Activated CD4-positive, alpha-beta T cell treated with anti-CD3 and anti-CD28 coated beads for 1 hour (primary cell): Measurements from ENCODE around the gene INTS3.
"Not testable (repeated sequence)": the region's sequence is repeated elsewhere in the genome, so short reads cannot be mapped to it uniquely, and the experiment has no call there.

Experiments used
- DNase-seq: peaks from one replicate; pipeline ENCODE4 v3.0.0-alpha.2; 2020

INTS3 gene

GRCh38 chr1:153779781-153780541 is 52.1 kb downstream of the INTS3 start:
- DNase-seq = no peak

DNA sequence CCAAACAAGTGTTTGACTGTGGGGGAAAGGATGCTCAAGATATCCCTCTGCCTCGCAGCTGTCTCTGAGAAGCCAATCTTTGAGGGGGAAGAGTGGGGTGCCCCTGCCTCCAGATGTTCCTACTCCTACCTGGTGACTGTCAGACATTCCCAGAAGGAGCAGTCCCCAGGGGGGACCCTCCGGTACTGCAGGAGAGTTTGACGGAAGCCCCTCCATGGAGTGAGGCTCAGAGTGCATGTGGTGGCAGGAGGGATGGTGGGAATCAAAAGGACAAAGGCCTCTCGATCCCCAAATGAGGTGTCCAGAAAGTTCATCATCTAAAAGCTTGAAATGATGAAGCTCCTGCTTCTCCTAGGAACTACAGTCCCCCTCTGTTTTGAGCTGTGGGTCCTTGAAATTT is 52.7 kb downstream of the INTS3 start:
- no peak for DNase-seq

- not testable (repeated sequence) for DNase-seq
These were observed 54.8 kb downstream of the INTS3 start for GRCh38 chr1:153782648-153783047.

DNA sequence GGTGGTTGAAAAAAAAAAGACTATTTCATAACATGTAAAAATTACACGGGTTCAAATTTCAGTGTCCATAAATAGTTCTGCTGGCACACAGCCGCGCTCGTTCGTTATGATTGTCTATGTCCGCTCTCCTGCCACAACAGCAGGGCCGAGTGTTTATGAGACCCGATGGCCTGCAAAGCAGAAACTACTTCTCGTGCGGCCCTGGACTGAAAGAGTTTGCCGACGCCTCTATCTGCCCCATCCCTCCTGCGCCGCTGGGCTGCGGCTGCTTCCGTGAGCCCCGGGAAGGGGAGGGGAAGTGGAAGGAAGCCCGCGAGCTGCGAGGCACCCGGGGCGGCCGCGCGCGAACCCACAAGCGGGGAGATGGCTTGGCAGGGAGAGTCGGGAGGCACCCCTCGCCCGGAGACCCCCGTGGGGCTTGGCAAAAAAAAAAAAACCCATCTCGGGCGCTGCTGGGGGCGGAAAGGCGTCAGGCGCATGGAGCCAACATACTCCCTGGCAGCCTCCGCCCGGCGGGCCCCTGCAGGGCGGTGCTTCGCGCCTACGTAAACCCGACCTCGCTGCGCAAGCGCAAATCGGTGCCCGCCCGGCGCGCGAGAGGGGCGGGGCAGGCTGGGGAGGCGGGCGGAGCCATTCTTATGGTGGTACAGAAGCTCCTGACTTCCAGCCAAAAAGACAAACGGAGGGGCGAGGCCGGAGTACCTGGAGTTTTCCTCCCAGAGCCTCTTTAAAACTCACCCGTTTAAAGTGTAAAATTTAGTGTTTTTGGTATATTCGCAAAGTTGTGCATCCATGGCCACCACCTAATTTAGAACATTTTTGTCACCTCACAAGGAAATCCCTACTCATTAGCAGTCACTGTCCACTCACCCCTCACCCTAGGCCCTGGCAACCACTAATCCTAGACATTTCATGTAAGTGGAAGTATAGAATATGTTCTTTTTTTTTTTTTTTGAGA is 55.7 kb downstream of the INTS3 start:
- DNase-seq = peak; percentile 87

DNA sequence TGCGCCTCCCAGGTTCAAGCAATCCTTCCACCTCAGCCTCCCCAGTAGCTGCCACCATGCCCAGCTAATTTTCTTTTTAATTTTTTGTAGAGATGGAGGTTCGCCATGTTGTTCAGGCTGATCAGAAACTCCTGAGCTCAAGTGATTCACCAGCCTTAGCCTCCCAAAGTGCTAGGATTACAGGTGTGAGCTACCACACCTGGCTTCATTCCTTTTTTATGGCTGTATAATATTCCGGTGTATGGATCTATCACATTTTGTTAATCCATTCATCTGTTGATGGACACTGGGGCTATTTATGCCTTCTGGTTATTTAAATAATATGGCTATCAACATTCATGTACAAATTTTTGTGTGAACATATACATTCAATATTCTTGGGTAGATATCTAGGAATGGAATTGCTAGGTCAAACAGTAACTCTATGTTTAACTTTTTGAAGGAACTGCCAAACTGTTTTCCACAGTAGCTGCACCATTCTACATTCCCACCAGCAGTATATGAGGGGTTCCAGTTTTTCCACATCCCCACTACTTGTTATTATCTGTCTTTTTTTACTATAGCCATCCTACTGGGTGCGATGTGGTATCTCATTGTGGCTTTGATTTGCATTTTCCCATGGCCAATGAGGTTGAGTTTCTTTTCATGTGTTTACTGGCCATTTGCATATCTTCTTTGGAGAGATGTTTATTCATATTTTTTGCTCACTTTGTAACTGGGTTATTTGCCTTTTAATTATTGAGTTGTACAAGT is 58.4 kb downstream of the INTS3 start:
- DNase-seq = no peak

DNA sequence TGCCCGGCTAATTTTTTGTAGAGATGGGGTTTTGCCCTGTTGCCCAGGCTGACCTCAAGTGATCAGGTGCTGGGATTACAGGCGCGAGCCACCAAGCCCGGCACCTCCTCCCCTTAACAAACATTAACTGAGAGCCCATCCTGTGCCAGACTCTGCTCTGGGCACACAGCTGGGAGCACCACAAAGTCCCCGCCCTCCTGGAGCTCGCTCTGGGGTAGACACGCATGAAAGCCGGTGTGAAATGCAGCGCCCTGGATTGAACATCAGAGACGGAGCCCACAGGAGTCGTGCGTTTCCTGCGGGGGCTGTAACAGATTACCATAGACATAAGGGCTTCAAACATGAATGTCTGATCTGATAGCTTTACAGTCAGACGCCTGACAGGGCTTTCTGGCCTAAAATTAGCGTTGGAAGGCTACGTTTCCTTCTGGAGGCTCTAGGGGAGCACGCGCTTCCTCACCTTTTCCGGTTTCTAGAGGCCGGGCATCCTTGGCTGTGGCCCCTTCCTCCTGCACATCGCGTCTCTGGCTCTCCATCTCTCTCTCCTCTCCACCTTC is 61.7 kb downstream of the INTS3 start:
- no peak for DNase-seq

DNA sequence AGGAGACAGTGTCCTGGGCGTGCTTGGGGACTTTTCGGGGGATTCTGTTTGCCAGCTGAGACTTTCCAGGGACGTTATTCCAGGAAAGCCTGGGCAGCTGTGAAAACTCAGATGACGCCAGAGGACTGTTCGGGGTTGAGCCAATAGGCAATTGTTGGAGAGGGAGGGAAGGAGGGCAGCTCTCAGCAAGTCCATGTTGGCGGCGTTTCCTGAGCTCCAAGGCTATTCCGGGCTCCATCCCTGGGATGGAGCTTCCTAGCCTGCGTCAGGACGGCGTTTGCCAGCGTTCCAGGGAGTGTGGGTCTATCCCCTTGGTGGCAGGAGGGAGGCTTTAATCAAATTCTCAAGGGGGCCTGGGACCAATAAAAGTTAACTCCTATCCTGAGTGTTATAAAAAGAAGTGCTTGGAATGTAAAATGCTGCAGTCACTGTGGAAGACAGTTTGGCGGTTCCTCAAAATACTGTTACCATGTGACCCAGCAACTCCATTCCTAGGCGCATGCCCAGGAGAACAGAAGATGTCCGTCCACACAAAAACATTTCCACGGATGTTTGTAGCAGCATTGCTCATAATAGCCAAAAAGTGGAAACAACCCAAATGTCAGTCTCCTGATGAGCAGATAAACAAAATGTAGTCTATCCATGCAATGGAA is 62.6 kb downstream of the INTS3 start:
- no peak for DNase-seq

- no peak for DNase-seq
These were observed 63.3 kb downstream of the INTS3 start for GRCh38 chr1:153790966-153791647.

DNA sequence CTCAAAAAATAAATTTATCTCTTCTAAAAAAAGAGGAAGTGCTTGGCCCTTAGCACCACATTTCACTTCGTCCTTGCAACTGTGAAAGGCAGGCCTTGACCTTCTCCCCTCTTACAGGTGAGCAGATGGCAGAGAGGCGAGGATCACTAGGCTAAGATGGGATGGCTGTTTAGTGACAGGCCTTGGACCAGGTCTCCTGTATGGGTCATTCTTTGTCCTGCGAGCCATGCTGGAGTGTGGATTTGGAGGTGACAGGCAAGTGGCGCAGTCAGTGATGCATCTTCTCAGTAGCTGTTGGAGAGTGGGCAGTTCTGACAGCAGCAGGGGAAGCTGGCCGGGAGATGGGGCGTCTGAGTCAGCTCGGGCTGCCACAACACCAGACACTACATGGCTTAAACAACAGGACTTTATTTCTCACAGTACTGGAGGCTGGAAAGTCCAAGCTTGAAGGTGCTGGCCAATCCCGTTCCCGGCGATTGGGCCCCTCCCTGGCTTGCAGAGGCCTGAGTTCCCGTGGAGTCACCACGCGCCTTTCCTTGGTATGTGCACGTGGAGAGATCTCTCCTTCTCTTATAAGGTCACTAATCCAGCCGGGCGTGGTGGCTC is 63.9 kb downstream of the INTS3 start:
- DNase-seq = no peak

- no peak for DNase-seq
These were observed 64.8 kb downstream of the INTS3 start for GRCh38 chr1:153792631-153793041.

DNA sequence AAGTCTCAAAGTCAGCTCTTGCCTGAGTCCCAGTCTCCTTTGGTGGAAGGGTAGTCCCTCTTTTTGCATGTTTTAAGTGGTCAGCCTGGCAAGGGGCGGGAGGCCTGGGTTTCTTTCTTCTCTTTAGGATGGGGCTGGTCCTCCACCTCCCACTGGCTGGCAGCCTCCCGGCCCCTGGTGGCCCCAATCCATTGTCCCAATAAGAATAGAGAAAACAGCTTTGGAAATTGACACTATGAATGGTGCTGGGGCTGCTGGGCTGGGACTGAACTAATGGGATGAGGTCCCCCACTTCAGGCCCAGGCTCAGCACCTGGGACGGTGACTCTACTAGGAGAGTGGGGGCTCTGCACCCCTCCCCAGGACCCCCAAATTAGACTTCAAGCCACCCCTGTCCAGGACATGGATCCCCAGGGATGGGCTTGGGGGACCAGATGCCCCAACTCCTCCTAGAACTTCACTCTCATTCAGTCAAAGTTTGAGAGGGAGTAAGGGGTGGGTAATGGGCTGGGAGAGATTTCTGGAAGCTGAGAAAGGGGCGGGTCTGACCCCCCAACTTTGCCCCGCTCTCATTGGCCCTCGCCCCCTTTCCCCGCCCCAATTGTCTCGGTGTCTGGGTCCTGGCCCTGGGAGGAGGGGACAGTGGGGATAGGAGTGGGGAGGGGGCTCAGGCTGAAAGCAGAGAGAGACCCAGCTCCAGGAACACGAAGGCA is 65.6 kb downstream of the INTS3 start:
- DNase-seq = no peak

DNA sequence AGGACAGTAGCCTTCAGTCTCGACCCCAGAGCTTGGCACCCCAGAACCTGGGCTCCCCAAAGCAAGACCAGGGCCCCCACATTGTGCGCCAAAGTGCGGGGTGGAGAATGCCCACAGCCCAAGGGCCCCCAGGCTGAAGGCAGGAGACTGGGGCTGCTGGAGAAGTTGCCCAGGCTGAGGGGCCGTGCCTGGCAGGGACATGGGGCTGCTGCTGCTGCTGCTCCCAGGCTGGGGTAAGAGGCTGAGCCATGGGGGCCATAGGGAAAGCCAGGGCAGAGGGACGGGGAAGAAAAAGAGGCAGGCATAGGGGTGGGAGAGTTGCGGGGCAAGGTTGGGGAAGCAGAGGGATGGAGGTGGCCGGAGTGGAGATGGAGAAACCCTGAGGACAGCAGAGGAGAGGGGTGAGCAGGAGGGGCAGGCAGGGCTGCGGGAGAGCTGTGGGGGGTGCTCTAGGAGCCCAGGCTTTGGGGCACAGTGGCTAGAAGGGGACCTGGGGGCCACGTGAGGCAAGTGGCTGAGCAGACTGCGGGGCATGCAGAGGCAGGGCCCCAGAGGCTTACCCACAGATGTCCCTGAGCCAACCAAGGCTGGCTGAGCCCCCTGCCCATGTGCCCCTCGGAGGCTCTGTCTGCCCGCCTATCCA is 66.2 kb downstream of the INTS3 start:
- DNase-seq = no peak

- DNase-seq = no peak
These were observed 66.9 kb downstream of the INTS3 start for GRCh38 chr1:153794624-153795329.

DNA sequence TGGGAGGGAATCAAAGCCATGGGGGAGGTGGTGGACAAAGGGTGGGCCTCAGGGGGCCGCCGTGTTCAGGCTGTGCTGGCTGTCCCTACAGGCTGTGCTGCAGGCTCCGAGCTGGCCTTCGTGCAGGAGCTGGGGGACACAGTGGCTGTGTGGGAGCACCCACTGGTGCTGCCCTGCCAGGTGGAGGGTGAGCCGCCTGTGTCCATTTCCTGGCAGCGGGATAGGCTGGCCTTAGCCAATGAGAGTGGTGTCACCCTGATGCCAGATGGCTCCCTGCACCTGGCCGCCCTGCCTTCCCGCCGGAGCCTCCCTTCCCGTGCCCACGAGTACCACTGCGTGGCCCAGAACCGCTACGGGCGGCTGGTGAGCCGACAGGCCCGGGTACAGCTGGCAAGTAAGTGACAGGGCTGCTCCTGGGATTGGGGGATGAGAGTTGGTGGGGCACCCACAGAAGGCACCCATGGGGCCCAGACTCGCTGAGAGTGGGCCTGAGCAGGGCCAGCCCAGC is 67.5 kb downstream of the INTS3 start:
- DNase-seq = no peak

- no peak for DNase-seq
These were observed 68.3 kb downstream of the INTS3 start for GRCh38 chr1:153795934-153796785.

DNA sequence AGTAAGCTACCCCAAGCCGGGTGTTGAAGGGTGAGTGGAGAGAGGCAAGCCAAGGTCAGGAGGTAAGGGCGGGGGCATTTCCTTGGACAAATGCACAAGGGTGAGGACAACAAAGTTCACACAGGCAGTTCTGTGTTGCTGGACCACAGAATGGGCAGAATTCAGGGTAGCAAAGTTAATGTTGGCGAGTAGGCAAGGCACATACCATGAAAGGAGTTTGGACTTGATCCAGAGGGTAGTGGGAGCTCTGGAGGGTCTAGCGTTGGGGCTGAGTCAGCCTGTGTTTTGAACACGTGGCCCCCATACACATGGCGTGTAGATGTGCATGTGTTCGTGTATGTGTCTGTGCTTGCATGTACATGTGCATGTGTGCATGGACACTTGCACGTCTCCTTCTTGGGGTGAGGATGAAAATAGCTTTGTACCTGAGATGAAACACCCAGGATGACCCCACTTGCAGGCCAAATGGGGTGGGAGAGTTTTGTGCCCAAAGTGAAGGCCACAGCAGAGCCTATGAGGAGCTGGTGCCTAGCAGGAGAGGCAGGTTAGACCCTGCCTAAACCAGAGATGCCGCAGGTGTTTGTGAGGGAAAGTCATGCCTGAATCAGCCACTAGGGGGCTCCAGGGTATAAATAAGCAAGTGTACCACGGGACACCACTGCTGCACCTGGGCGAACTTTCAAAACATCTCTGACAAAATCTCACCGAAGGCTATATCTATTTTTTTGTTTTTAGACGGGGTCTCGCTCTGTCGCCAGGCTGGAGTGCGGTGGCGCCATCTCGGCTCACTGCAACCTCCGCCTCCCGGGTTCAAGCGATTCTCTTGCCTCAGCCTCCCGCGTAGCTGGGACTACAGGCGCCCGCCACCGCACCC is 69.2 kb downstream of the INTS3 start:
- DNase-seq = peak; percentile 70

DNA sequence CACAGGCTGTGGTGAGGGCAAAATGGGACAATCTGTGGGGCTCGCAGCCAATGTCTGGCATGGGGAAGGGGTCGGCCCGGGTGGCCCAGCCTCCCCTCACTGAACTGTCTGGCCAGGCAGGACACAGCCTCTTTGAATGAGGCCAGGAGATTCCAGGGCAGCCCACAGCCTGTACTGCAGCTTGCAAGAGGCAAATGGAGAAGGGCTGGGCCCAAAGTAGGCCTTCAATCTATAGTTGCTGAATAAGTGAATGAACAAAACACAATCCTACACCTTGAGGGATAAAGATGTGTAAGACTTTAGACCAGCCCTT is 70.6 kb downstream of the INTS3 start:
- no peak for DNase-seq
